HG02943 (cell line): ENCODE results near the gene BSDC1.

Experiments
- ATAC-seq: cut with Tn5 transposase; IDR thresholded peaks from one replicate; pipeline ENCODE4 v1.9.1; 2021; ENCODE audit warnings: mild to moderate bottlenecking, low read depth, moderate library complexity; ENCODE audit not compliant: unreplicated experiment

BSDC1 gene

DNA sequence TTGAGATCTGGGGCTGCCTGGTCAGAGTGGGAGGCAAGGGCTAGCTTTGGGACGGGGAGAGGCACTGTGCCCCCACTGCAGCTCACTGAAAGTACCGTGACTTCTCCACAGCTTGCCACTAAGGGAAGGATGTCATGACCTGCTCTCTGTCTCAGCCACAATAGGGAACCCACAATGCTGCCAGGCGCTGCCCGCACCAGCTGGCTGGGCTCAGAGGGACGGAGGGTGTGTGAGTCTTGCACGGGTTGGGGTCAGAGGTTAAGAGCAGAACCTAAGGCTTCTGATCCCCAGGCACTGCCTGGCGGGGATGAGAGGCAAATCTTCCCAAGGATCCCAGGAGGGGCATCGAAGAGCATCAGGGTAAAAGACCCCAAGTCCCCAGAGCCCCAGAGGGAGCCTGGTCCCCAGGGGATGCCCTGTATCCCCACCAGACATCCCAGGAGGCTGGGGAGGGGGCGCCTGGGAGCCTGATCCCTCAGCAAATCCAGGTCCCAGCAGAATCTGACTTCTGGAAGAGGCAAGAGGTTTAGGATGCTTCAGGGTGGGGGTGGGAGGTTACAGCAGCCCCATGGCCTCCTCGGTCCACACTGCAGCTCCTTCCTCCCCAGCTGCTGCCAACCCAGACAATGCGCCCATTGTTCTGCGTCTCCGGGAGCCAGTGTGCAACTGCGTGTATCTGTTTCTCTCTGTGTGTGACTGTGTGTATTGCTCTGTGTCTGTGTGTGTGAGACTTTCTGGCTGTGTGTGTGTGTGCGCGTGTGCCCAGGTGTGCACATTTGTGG lies 56.2 kb downstream of the BSDC1 start:
- no peak for ATAC-seq

DNA sequence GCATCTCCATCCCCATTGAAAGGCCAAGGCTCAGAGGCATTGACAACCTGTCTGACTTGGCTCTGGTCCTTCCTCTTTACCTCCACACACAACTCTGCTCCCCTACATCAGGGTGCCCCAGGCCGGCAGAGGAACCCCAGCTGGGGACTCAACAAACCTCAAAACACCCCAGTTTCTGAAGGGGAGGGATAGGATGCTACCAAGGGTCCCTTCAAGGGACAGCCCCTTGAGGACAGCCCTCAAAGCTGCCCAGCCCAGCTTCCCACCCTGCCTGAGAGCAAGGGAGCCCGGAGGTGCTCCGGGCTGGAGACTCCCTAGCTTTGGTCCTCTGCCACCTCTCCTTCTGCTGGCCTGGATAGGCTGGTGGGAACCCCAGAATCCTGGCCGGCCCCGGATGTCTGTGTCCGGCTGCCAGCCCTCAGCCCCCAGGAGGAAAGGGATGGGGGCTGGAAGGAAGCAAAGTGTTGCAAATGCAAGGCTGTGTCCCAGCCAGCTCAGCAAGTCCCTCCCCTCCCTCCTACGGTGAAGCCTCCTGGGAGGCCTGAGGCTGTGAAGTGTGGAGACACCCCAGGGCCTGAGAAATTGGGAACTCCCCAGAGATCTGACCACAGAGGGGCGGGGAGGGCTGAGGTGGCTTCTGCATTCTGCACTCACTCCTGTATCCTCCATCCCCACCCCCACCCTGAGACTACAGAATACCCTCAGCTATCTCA lies 57.1 kb downstream of the BSDC1 start:
- no peak for ATAC-seq

DNA sequence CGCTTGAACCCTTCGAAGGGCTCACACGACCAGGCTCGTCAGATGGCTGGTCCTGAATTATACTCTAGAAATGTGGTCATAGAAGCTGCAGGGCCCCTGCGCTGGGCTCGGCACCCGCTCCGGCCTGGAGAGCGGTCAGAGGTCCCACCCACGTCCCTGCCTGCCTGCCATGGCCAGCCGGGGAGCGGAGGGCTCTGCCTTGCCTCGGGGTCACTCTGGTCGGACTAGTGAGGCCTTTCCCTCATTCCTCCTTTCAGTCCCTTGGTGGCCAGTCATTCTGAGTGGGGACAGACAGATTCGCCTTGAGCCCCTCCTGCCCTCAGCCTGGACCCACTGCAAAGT lies 57.7 kb downstream of the BSDC1 start:
- ATAC-seq: no peak

DNA sequence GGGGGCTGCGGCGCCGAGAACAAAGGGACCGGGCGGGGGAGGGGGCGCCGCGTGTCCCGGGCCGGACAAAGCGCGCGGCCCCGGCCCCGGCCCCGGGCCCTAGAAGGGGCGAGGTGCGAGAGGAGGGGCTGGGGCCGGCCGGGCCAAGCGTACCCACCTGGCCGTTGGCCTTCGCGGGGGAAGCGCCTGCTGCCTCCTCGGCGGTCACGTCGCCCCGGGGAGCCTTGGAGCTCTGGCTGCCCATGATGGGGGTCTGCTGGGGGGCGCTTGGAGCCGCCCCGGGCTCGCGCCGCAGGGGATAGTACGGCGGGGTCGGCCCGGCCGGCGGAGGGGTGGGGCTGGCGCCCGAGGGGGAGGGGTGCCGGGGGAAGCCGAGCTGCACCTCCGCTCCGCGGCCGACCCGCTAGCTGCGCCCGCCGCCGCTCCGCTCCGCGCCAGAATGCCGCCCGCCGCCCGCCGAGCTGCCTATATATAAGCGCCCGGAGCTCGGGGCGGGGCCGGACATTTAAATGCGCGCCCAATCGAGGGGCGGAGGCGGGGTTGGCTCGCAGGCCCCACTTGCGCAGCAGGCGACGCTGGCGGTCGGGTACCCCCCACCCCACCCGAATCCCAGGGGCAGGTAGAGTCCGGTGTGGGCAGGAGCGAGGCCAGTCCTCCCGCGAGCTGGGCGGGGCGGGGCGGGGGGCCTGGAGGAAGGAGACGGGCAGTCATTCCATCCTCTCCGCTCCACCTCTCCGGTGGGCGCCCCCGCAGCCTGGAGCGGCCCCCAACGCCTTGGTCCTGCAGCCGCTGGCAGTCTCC lies 58.3 kb downstream of the BSDC1 start, which contains the start of gene MARCKSL1:
Gene MARCKSL1 (minus strand): TSS at position 444 of the 801 bp plus-strand sequence. CDS start 200 bp downstream, at position 244.
- peak; percentile 38 for ATAC-seq

DNA sequence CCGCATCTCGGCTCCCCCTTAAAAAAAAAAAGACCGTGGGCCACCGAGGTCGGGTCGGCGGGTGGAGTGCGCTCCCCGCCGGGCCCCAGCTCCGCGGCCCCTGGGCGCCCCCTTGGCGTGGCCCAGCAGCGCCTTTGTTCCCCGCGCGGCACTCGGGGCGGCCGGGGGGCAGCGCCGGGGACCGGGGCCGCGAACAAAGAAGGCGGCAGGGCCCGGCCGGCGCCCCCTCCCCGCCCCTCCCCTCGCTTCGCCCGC lies 58.8 kb downstream of the BSDC1 start:
- no peak for ATAC-seq

DNA sequence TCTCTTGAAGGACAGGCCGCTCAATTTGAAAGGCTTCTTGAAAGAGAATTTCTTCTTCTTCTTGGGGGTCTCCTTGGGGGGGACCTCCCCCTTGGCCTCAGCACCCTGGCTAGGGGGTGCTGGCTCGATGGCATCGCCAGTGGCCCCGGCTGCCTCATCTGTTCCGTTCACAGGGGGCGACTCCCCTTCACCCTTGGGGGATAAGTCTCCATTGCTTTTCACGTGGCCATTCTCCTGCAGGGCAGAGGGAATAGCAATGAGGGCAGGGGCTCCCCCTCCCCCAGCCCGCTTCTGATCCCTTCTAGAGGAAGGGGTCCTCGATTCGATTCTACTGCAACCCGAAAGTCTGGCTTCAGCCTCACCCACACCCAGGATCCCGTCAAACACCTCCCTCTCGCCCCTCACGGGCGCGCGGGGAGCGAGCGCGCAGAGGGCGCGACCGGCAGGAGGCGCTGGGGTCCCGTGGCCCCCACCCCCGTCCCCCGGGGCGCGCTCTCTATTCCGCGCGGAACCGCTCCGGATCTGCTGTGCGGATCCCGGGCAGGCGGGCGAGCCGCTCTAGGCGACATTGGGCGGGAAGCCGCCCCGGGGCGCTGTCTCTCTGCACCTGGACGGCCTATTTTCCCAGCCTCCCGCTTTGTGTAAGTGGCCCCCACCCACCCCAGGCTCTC lies 59.2 kb downstream of the BSDC1 start:
- no peak for ATAC-seq

DNA sequence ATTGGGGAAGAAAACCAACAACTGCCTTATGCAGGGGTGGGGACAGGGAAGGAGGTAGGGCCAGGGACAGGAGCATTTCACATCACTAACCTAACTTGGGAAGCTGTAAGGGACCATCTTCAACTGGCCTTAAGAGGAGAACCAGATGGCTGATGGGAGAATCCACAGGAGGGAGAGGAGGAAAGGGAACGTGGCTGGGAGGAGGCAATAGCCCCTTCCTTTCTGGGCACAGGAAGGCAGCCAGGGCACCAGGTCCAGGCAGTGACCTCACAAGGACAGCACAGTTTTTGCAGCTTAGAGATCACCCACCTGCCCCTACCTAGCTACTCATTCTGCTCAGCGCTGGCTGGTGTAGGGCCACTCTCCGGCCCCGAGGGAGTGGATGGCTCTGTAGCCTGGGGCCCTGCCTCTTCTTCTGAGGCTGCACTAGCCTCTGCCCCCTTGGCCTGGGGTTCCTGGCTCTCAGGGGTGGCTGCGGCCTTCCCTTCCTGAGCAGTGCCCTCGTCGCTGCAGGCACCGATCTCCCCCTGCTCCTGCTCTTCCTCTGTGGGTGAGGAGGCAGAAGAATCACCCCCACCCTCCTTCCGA lies 59.9 kb downstream of the BSDC1 start:
- ATAC-seq: no peak

DNA sequence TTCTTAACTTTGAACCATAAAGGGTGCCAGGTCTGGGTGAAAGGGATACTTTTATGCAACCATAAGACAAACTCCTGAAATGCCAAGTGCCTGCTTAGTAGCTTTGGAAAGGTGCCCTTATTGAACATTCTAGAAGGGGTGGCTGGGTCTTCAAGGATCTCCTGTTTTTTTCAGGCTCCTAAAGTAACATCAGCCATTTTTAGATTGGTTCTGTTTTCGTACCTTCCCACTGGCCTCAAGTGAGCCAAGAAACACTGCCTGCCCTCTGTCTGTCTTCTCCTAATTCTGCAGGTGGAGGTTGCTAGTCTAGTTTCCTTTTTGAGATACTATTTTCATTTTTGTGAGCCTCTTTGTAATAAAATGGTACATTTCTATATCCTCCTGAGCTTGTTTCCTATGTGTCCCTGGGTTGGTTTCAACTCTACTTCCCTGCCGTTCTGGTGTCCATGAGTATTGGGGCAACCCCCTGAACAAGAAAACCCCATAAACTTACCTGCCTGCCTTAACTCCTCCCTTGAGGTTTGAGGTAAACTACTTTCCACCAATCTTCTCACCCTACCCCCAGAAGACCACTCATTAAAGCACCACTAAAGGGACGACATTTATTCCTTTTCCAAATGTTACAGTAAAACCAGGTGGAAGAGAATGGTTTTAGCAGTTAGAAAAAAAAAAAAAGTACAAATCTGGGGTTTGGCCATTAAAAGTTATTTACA lies 60.8 kb downstream of the BSDC1 start:
- ATAC-seq: no peak

DNA sequence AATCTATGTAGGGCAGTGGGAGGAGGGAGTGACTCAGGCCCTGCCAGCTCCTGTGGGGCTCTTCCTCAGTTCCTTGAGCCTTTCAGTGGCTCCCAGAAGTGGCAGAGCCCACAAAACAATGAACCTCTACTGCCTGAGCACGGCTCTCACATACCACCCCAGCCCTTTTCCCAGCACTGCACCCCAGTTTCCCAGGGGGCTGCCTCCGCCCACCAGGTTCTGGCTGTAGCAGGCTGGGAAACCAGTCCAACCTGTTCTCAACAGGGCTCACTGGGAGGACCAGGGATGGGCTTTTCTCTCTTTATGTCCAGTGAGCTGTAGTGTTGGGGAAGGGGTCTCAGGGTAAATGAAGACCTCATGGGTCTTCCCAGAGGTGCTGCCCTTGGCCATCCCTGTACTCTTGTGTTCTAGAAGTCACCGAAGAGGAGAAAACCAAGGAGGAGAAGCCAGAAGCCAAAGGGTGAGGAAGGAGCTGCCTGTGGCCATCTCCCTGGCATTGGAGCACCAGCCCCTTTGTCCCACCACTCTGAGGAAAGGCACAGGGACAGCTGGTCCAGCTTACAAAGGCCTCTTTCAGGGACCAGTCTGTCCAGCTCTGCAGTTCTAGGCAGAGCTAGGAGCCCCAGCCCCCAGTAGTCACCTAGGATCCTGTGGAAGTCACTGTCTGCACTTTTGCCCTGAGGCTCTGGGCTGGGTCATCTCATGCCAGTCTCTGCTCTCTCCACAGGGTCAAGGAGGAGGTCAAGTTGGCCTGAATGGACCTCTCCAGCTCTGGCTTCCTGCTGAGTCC lies 61.8 kb downstream of the BSDC1 start:
- ATAC-seq: no peak

DNA sequence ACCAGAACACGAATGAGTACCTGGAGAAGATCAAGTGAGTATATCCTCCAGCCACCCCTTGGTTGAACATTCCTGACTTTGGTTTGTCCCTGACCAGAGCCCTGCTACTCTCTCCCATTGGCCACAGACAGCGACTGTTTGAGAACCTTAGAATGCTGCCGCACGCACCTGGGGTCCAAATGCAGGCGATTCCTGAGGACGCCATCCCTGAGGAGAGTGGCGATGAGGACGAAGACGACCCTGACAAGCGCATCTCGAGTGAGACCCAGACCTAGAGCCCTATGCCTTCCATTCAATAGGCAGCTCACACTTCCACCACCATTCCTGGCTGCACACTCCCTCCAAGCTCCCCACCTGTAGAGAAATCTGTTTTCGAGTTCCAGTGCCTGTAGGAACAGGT lies 62.7 kb downstream of the BSDC1 start:
- no peak for ATAC-seq

DNA sequence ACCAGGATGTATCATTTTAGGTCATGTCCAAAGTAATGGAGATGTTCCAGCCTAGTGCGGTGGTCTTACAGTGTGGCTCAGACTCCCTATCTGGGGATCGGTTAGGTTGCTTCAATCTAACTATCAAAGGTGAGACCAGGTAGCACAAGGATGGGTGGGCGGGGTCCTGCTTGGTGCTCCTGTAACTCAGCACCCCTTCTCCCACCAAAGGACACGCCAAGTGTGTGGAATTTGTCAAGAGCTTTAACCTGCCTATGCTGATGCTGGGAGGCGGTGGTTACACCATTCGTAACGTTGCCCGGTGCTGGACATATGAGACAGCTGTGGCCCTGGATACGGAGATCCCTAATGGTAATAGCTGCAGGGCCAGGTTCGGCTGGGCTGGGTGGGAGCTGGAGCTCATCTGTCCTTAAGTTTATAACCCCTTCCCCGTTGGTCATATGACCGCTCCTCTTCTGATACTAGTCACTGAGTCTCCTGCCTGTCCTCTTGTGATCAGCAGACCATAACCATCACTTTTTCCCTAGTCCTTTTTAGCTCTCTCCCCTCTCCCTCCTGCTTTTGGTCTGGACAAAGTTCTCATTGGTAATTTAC lies 63.6 kb downstream of the BSDC1 start:
- no peak for ATAC-seq

DNA sequence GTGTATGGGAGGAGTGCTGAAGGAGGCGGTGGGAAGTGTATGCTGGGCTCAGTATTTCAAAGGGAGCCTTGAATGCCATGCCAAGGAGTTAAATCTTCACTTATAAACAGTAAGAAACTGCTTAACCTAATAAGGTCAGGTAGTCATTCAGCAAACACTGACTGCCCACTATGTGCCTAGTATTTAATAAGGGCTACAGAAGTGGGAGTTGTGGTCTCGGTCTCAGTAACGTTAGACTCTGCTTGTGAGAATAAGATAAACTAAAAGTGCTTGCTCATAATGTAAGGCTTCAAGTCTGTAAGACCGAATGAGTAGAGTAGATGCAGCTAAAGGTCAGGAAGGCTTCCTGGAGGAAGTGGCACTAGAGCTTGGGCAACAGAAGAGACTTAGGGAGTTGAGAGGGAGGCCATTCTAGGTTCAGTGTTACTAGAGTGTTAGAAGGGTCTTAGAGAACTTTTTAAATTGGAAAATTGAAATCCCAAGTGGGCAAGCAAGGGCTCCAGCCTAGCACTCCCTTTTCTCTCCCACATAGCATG lies 64.2 kb downstream of the BSDC1 start:
- ATAC-seq: no peak

DNA sequence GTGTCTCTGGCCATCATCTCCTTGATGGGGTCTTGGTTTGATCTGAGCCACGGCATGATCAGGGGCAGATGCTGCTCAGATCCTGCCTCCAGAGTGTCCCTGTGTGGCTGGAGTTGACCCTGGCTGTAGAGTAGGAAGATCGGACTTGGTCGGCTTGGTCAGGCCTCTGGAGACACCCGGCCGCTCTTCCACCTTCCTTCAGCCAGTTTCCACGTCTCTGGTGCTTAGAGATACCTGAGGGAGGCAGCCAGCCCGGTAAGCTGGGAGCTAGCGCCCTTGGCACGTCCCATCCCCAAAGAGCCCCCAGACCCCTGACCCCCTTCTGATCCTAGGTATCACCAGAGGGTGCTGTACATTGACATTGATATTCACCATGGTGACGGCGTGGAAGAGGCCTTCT lies 67.0 kb downstream of the BSDC1 start:
- ATAC-seq: no peak

DNA sequence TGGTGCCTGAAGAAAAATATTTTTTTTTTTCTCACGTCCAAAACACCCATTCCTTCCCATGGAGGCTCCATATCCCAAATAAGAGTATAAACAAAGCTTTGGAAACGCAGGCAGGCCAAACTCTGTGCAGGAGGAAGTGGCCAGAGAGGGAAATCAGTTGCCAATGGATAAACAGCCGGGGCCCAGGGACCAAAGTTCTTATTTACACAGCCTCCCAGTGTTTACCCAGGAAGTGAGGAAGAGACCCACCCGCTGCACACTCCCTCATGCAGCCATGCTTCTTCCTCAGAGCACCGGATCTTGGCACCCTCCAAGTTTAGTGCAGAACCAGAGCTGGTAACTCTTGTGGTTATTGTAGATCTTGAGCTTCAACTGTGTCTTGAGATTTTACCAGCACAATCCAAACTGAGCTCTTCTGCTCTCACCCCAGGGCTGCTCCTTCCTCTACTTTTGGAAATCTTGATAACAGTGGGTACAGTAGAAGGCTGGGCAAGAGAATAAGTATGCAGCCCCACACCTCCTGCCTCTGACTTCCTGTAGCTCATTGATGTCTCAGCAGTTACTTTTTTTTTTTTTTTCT lies 72.4 kb downstream of the BSDC1 start:
- no peak for ATAC-seq

DNA sequence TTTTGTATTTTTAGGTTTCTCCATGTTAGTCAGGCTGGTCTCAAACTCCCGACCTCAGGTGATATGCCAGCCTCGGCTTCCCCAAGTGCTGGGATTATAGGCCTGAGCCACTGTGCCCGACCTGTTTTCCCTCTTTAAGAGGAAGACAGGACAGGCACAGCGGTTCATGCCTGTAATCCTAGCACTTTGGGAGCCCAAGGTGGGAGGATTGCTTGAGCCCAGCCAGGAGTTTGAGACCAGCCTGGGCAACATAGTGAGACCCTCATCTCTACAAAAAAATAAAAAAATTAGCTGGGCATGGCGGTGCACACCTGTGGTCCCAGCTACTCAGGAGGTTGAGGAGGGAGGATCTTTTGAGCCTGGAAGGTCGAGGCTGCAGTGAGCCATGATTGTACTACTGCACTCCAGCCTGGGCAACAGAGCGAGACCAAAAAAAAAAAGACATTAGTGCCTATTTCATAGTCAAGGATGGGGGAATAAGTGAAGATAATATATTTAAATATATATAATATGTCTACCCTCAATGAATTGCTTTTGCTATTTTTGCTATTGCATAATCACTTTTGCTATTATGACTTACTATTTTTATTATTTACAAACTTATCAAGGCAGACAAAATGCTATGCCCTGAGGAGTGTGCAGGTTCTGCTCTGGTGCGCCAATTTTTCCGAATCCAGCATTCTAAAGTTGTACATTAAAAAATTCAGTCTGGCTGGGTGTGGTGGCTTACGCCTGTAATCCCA lies 75.9 kb downstream of the BSDC1 start:
- ATAC-seq: no peak

DNA sequence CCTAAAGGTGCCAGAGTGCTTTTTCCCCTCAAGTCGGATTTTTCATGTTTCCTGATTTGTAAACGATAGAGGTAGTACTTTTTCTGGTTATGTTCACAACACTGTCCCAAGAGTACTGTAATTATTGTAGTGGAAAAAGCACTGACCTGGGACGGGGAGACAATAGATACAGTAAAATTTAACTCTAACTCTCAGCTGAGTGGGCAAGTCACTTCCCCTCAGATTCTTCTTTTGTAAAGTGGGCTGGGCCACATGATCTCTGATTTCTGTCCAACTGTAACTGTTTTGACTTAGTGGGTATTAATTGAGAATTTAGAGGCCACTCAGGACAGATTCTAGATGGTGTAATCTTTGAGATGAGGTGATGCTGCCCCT lies 77.4 kb downstream of the BSDC1 start:
- ATAC-seq: no peak
